ENCODE results near the gene C16orf96. TPM values are rescaled to one million over a fixed set of nuclear protein-coding genes. Genes with fewer than 3 reads are reported as not detected.

C16orf96 gene
- total and polyA plus RNA-seq, 2 experiments from 2014 or later, result 0.37 to 2.2 TPM

DNA sequence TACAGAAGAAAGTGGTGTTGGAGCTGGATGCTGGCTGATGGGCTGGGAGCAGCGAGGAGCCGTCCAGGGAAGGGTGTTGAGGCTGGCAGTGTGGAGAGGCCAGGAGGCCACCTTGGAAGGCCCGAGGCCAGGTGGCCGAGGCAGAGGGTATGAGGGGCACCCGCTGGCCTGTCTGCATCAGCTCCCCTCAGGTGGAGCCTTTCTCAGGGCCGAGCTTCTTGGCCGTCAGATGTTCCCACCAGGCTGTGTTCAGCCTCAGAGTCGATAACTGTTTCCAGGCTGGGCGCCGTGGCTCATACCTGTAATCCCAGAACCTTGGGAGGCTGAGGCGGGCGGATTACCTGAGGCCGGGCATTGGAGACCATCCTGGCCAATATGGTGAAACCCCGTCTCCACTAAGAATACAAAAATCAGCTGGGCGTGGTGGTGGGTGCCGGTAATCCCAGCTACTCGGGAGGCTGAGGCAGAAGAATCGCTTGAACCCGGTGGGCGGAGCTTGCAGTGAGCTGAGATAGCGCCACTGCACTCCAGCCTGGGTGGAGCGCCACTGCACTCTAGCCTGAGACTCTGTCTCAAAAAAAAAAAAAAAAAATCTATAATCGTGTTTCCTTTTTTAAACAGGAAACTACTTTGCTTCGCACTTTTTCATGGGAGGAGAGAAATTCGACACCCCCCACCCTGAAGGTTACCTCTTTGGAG is 93.8 kb downstream of the C16orf96 start (continued):
- TF ChIP-seq, protein P1, sequence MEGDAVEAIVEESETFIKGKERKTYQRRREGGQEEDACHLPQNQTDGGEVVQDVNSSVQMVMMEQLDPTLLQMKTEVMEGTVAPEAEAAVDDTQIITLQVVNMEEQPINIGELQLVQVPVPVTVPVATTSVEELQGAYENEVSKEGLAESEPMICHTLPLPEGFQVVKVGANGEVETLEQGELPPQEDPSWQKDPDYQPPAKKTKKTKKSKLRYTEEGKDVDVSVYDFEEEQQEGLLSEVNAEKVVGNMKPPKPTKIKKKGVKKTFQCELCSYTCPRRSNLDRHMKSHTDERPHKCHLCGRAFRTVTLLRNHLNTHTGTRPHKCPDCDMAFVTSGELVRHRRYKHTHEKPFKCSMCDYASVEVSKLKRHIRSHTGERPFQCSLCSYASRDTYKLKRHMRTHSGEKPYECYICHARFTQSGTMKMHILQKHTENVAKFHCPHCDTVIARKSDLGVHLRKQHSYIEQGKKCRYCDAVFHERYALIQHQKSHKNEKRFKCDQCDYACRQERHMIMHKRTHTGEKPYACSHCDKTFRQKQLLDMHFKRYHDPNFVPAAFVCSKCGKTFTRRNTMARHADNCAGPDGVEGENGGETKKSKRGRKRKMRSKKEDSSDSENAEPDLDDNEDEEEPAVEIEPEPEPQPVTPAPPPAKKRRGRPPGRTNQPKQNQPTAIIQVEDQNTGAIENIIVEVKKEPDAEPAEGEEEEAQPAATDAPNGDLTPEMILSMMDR (conservative IDR thresholded peaks at IDR 0.05; ENCODE audit: low read depth in 2 of 2), result no peak
- TF ChIP-seq EZH2phosphoT487 (IDR thresholded peaks at IDR 0.05; ENCODE audit: unreplicated experiment) (no peak), CREB1 (CRISPR knock-in tag; IDR thresholded peaks at IDR 0.05; ENCODE audit: low read depth) (no peak), ZNF331 (CRISPR knock-in tag; IDR thresholded peaks at IDR 0.05; ENCODE audit: low read depth) (no peak), STAT1 (IDR thresholded peaks at IDR 0.05; ENCODE audit: unreplicated experiment) (no peak), JUNB (IDR thresholded peaks at IDR 0.05; ENCODE audit: unreplicated experiment) (no peak)
- TF ChIP-seq, protein P2, sequence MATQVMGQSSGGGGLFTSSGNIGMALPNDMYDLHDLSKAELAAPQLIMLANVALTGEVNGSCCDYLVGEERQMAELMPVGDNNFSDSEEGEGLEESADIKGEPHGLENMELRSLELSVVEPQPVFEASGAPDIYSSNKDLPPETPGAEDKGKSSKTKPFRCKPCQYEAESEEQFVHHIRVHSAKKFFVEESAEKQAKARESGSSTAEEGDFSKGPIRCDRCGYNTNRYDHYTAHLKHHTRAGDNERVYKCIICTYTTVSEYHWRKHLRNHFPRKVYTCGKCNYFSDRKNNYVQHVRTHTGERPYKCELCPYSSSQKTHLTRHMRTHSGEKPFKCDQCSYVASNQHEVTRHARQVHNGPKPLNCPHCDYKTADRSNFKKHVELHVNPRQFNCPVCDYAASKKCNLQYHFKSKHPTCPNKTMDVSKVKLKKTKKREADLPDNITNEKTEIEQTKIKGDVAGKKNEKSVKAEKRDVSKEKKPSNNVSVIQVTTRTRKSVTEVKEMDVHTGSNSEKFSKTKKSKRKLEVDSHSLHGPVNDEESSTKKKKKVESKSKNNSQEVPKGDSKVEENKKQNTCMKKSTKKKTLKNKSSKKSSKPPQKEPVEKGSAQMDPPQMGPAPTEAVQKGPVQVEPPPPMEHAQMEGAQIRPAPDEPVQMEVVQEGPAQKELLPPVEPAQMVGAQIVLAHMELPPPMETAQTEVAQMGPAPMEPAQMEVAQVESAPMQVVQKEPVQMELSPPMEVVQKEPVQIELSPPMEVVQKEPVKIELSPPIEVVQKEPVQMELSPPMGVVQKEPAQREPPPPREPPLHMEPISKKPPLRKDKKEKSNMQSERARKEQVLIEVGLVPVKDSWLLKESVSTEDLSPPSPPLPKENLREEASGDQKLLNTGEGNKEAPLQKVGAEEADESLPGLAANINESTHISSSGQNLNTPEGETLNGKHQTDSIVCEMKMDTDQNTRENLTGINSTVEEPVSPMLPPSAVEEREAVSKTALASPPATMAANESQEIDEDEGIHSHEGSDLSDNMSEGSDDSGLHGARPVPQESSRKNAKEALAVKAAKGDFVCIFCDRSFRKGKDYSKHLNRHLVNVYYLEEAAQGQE (IDR thresholded peaks at IDR 0.05; ENCODE audit: unreplicated experiment), result no peak

Small RNAs within 50 kb of the gene (small RNA-seq; reads per million reads assigned to genes)
- not detected for gene RN7SL850P (ENCODE audit: low replicate concordance)

Other genes starting within 250 kb of the C16orf96 start
- gene GLIS2, start 240.3 kb upstream of the C16orf96 start, total RNA-seq (2014; rRNA removed; shearing (Covaris generic)), result 9.0 and 10.2 TPM in 2 replicates
- 8.2 and 8.8 TPM in 2 replicates for gene GLIS2, start 240.3 kb upstream of the C16orf96 start, polyA plus RNA-seq (2016; fragmentation: Nextera tagmentation; extraction: Ambion mirVana)
- 84.1 and 113 TPM in 2 replicates for gene PAM16, start 205.0 kb upstream of the C16orf96 start, total RNA-seq (2014; rRNA removed; shearing (Covaris generic))
- 283 and 331 TPM in 2 replicates for gene PAM16, start 205.0 kb upstream of the C16orf96 start, polyA plus RNA-seq (2016; fragmentation: Nextera tagmentation; extraction: Ambion mirVana)
- 15.5 and 16.9 TPM in 2 replicates for gene VASN, start 184.5 kb upstream of the C16orf96 start, total RNA-seq (2014; rRNA removed; shearing (Covaris generic))
- 7.1 and 8.0 TPM in 2 replicates for gene VASN, start 184.5 kb upstream of the C16orf96 start, polyA plus RNA-seq (2016; fragmentation: Nextera tagmentation; extraction: Ambion mirVana)
- gene CORO7, start 139.7 kb upstream of the C16orf96 start, total RNA-seq (2014; rRNA removed; shearing (Covaris generic)), result 40.5 and 46.4 TPM in 2 replicates
- gene CORO7, start 139.7 kb upstream of the C16orf96 start, polyA plus RNA-seq (2016; fragmentation: Nextera tagmentation; extraction: Ambion mirVana), result 14.2 and 19.1 TPM in 2 replicates
- 75.5 and 75.9 TPM in 2 replicates for gene DNAJA3, start 130.5 kb upstream of the C16orf96 start, total RNA-seq (2014; rRNA removed; shearing (Covaris generic))
- gene DNAJA3, start 130.5 kb upstream of the C16orf96 start, polyA plus RNA-seq (2016; fragmentation: Nextera tagmentation; extraction: Ambion mirVana), result 46.6 and 56.3 TPM in 2 replicates
- gene NMRAL1, start 81.7 kb upstream of the C16orf96 start, total RNA-seq (2014; rRNA removed; shearing (Covaris generic)), result 51.8 and 61.7 TPM in 2 replicates
- gene NMRAL1, start 81.7 kb upstream of the C16orf96 start, polyA plus RNA-seq (2016; fragmentation: Nextera tagmentation; extraction: Ambion mirVana), result 50.4 and 50.7 TPM in 2 replicates
- gene HMOX2, start 79.9 kb upstream of the C16orf96 start, total RNA-seq (2014; rRNA removed; shearing (Covaris generic)), result 30.1 and 33.0 TPM in 2 replicates
- gene HMOX2, start 79.9 kb upstream of the C16orf96 start, polyA plus RNA-seq (2016; fragmentation: Nextera tagmentation; extraction: Ambion mirVana), result 38.1 and 40.9 TPM in 2 replicates
- gene CDIP1, start 17.6 kb upstream of the C16orf96 start, total RNA-seq (2014; rRNA removed; shearing (Covaris generic)), result 56.3 and 57.6 TPM in 2 replicates
- gene CDIP1, start 17.6 kb upstream of the C16orf96 start, polyA plus RNA-seq (2016; fragmentation: Nextera tagmentation; extraction: Ambion mirVana), result 38.2 and 39.2 TPM in 2 replicates
- 32.2 and 32.8 TPM in 2 replicates for gene UBALD1, start 58.5 kb downstream of the C16orf96 start, total RNA-seq (2014; rRNA removed; shearing (Covaris generic))
- gene UBALD1, start 58.5 kb downstream of the C16orf96 start, polyA plus RNA-seq (2016; fragmentation: Nextera tagmentation; extraction: Ambion mirVana), result 20.7 and 23.9 TPM in 2 replicates
- gene MGRN1, start 68.5 kb downstream of the C16orf96 start, total RNA-seq (2014; rRNA removed; shearing (Covaris generic)), result 54.6 and 71.8 TPM in 2 replicates
- 10.5 and 13.1 TPM in 2 replicates for gene MGRN1, start 68.5 kb downstream of the C16orf96 start, polyA plus RNA-seq (2016; fragmentation: Nextera tagmentation; extraction: Ambion mirVana)
- gene NUDT16L1, start 137.2 kb downstream of the C16orf96 start, total RNA-seq (2014; rRNA removed; shearing (Covaris generic)), result 65.1 and 80.4 TPM in 2 replicates
- gene NUDT16L1, start 137.2 kb downstream of the C16orf96 start, polyA plus RNA-seq (2016; fragmentation: Nextera tagmentation; extraction: Ambion mirVana), result 37.1 and 39.0 TPM in 2 replicates
- gene ANKS3, start 177.9 kb downstream of the C16orf96 start, total RNA-seq (2014; rRNA removed; shearing (Covaris generic)), result 19.1 and 24.9 TPM in 2 replicates
- gene ANKS3, start 177.9 kb downstream of the C16orf96 start, polyA plus RNA-seq (2016; fragmentation: Nextera tagmentation; extraction: Ambion mirVana), result 17.9 and 22.5 TPM in 2 replicates
- gene DNAAF8, start 178.2 kb downstream of the C16orf96 start, total RNA-seq (2014; rRNA removed; shearing (Covaris generic)), result 1.3 TPM in 1 of 2 replicates, not detected in the other
- 0.34 TPM in 1 of 2 replicates, not detected in the other for gene DNAAF8, start 178.2 kb downstream of the C16orf96 start, polyA plus RNA-seq (2016; fragmentation: Nextera tagmentation; extraction: Ambion mirVana)
- gene ZNF500, start 210.8 kb downstream of the C16orf96 start, total RNA-seq (2014; rRNA removed; shearing (Covaris generic)), result 12.1 and 15.3 TPM in 2 replicates
- 5.3 and 5.8 TPM in 2 replicates for gene ZNF500, start 210.8 kb downstream of the C16orf96 start, polyA plus RNA-seq (2016; fragmentation: Nextera tagmentation; extraction: Ambion mirVana)
- gene SEPTIN12, start 232.0 kb downstream of the C16orf96 start, total RNA-seq (2014; rRNA removed; shearing (Covaris generic)), result not detected in 2 replicates
- gene SEPTIN12, start 232.0 kb downstream of the C16orf96 start, polyA plus RNA-seq (2016; fragmentation: Nextera tagmentation; extraction: Ambion mirVana), result not detected in 2 replicates
- gene SMIM22, start 239.0 kb downstream of the C16orf96 start, total RNA-seq (2014; rRNA removed; shearing (Covaris generic)), result not detected in 2 replicates
- 1.3 and 1.4 TPM in 2 replicates for gene SMIM22, start 239.0 kb downstream of the C16orf96 start, polyA plus RNA-seq (2016; fragmentation: Nextera tagmentation; extraction: Ambion mirVana)
- 23.3 and 38.8 TPM in 2 replicates for gene ROGDI, start 246.3 kb downstream of the C16orf96 start, total RNA-seq (2014; rRNA removed; shearing (Covaris generic))
- 30.3 and 31.9 TPM in 2 replicates for gene ROGDI, start 246.3 kb downstream of the C16orf96 start, polyA plus RNA-seq (2016; fragmentation: Nextera tagmentation; extraction: Ambion mirVana)

Measured in GM23338 (cell line).